Bronchial epithelial cell (primary cell): ENCODE data around the gene CLCNKB. TPM values are rescaled to one million over a fixed set of nuclear protein-coding genes. Genes with fewer than 3 reads are reported as not detected.

ENCODE experiments used
- DNase-seq: peaks from one replicate; pipeline ENCODE4 v3.0.0-alpha.2; 2010; ENCODE audit warnings: low read depth
- FAIRE-seq: peaks from 2 replicates; lab custom pipeline; 2011; peaks lifted over from hg19 to GRCh38; lab: Jason Lieb, UNC
- H3K27me3 ChIP-seq: 2 replicates; pipeline ENCODE4 v1.5.1; 2011; ENCODE audit warnings: low read length; ENCODE audit not compliant: control insufficient read depth, insufficient read depth
- H3K36me3 ChIP-seq: 2 replicates; pipeline ENCODE4 v1.5.1; 2011; ENCODE audit warnings: low read length; ENCODE audit not compliant: control insufficient read depth, insufficient read depth
- H3K4me3 ChIP-seq: 2 replicates; pipeline ENCODE4 v1.5.1; 2011; ENCODE audit warnings: mild to moderate bottlenecking, low read depth, low read length, control low read depth
- total RNA-seq: library from RNA; depleted of rRNA; stranded (reverse); fragments of >200 nt; gene quantifications from 2 replicates; pipeline ENCODE4 v1.2.1, GENCODE V29; 2014
- TF ChIP-seq, protein P1 (sequence below): IDR thresholded peaks from 2 replicates; pipeline ENCODE4 v1.5.1; 2011; ENCODE audit warnings: mild to moderate bottlenecking, moderate library complexity, low read length, control low read depth, inconsistent platforms; ENCODE audit not compliant: insufficient read depth, severe bottlenecking

Gene CLCNKB
- total RNA-seq, 1 donor from 2014 or later = under 0.01 TPM

DNA sequence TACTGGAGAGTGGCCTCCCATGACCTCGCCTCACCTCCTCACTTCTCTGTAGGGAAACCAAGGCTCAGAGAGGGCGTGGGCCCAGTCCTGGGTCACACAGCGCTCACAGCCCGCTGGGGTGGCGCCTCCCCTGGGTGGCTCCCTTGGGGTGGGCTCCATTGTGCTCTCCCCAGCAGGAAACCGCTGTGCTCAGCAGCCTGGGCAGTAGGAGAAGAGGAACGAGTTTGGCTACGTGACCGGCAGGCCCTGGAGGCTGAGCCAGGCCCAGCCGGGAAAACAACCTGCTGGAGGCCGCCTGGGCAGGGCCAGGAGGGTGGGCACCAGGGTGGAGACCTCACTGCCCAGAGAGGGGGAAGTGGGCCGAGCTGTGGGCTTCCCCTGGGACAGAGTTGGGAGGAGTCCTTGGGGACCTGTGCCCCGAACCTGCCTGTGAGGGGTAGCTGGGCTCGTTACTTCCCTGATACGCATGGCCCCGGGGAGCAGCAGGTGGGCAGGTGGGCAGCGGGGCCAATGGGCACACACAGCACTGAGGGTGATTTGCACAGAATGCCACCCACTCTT lies 44.8 kb downstream of the CLCNKB start:
- no peak overlapping the region for H3K4me3 ChIP-seq
- FAIRE-seq (no peak), DNase-seq (no peak)
- TF ChIP-seq, protein P1, sequence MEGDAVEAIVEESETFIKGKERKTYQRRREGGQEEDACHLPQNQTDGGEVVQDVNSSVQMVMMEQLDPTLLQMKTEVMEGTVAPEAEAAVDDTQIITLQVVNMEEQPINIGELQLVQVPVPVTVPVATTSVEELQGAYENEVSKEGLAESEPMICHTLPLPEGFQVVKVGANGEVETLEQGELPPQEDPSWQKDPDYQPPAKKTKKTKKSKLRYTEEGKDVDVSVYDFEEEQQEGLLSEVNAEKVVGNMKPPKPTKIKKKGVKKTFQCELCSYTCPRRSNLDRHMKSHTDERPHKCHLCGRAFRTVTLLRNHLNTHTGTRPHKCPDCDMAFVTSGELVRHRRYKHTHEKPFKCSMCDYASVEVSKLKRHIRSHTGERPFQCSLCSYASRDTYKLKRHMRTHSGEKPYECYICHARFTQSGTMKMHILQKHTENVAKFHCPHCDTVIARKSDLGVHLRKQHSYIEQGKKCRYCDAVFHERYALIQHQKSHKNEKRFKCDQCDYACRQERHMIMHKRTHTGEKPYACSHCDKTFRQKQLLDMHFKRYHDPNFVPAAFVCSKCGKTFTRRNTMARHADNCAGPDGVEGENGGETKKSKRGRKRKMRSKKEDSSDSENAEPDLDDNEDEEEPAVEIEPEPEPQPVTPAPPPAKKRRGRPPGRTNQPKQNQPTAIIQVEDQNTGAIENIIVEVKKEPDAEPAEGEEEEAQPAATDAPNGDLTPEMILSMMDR = no peak
- H3K27me3 ChIP-seq = no peaks in the 10 kb centered on the region
- H3K36me3 ChIP-seq = no peaks in the 10 kb centered on the region

DNA sequence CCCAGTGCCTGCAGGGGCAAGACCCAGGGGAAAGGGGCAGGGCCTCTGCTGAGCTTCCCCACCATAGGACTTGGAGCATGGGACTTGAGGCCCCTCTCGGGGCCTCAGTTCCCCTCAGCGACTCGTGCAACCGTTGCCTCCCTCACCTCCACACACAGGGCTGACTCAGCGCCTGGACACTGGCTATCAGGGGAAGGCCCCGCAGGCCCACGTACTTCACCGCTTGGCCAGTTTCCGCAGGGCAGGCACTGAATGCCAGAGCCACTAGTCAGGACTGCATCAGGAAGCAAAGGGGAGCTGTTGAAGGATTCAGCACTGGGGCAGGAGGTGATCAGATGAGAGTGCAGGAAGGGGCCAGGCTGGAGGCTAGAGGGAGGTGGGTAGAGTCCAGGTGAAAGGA lies 45.4 kb downstream of the CLCNKB start:
- FAIRE-seq (no peak), DNase-seq (peak; percentile 60)
- no peak overlapping the region for H3K4me3 ChIP-seq

DNA sequence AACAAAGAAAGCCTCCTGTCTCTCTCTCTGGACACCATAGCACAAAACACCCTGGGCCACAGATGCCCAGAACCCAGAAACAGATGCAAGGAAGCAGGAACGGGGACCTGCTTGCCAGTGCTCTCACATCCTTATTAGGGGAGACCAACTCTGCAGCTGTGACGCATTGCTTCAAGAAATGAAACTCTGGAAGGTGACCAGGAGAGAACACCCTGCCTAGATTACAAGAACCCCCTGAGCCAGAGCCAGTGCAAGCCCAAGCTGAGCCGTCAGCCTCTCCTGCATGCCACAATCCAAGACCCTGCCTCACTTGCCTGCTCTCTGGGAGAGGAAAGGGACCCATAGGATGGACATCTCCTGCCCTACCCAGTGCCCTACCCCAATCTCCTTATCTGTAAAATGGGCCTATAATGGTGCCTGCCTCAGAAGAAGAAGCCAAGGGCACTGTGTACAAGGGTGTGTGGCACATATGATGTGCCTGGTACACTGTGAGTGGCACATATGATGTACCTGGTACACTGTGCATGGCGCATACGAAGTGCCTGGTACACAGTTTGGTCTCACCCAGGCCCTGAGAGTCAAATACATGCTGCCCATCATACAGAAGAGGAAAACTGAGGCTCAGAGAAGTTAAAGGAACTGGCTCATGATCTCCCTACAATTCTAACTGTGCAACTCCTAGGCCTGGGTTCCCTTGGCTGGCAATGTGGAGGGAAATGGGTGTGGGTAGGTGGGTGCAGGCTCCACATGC lies 46.7 kb downstream of the CLCNKB start:
- TF ChIP-seq, protein P1 = no peak
- peak; percentile 70 for FAIRE-seq
- no peak for DNase-seq
- Histone ChIP-seq H3K36me3 (no peaks in the 10 kb centered on the region), H3K4me3 (no peak overlapping the region), H3K27me3 (no peaks in the 10 kb centered on the region)

More for the DNA sequence above, 45.4 kb downstream of the CLCNKB start:
- Histone ChIP-seq H3K27me3 (no peaks in the 10 kb centered on the region), H3K36me3 (no peaks in the 10 kb centered on the region)
- TF ChIP-seq, protein P1 = no peak

DNA sequence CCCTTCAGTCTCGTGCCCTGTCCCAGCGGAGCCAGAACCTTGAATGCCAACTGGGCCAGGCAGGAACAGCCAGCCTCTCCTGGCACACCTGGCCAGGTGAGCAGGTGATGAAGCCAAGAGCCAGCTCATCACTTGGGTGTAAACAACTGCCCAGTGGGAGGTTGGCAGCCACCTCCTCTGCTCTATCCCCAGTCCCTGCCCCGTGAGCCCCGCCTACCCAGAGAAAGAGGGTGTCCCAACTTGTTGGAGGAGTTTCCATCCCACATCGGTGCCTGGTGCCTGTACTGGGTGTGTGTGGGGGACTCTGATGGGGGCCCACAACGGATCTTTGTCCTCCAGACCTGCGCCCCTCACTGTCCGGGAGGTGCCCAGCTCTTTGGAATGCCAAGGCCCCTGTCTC lies 47.7 kb downstream of the CLCNKB start:
- Histone ChIP-seq H3K4me3 (no peak overlapping the region), H3K36me3 (no peaks in the 10 kb centered on the region), H3K27me3 (no peaks in the 10 kb centered on the region)
- DNase-seq (peak; percentile 78), FAIRE-seq (peak; percentile 94)
- TF ChIP-seq, protein P1 = no peak

DNA sequence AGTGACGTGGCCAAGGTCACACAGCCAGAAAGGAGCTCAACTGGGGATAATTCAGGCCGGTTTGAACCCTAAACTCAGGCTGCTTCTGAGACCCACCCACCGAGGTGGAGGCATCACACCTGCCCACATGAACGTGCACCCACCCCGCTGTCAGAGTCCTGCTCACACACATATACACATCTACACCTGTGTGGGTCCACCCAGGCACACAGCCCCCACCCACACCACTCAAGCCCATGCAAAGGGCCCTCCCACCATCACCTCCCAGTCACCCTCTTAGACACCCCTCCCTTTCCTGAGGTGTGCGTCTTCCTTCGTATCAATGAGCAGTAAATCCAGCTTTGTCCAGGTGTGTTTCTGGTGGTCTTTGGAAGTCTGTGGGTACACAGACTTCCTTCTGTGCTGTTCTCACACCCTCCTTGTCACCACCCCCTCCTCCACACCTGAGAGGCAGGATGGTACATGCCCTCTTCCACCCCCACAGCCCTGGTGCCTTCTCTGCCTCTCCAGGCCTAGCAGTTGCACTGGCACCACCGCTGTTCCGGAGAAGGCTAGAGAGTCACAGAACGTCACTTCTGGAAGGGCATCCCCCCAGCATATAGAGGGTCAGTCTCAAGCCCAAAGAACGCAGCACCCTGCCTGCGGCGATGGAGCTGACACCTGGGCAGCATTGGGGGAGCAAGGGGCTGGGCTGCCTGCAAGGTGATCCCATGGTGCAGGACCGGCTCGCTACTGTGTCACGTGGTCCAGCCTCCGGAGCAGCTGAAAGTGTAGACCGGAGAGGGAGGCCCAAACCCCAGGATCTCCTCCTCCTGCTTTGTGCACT lies 48.7 kb downstream of the CLCNKB start:
- FAIRE-seq = peak; percentile 68
- H3K4me3 ChIP-seq = no peak overlapping the region
- TF ChIP-seq, protein P1 = no peak
- no peaks in the 10 kb centered on the region for H3K36me3 ChIP-seq
- DNase-seq = peak; percentile 61
- H3K27me3 ChIP-seq = no peaks in the 10 kb centered on the region
